ENCODE results near the gene TMEM125. TPM values are rescaled to one million over a fixed set of nuclear protein-coding genes. Genes with fewer than 3 reads are reported as not detected.

Gene TMEM125
- total and polyA plus RNA-seq, 2 of the 4 experiments (the other 2 are of a cell fraction): under 0.01 to 0.03 TPM

DNA sequence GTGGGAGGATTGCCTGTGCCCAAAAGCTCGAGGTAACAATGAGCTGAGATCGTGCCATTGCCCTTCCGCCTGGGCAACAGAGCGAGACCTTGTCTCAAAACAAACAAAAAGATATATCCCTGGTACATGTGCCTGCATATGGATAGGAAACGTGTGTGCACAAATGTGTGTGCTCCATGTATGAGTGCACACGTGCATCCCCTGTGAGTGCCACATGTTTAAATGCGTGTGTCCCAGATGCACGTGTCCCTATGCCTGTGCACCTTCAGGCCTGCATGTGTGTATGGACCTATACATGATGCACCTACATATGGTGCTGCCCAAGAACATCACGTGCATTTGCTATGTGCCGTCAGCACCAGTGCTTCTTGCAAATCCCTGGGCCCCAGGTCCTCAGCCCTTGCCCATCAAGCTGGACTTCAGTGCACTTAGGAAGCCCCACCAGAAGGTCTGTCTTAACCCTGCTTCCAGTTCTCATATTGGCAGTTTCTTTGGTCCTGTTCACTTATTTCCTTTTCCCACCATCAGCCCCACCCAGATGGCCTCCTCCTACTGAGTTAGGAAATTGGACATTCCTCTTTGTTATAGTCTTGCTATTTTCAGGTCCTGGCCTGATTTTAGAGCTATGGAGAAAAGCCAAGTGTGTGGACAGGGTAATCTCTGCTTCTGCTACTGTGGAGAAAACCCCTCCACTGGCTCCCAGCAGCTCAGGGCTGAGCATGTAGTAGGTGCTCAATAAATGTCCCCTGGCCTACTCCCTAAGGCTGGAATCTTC is 46.4 kb downstream of the TMEM125 start:
- Histone ChIP-seq H3K4me2 (ENCODE audit: low read depth, low read length) (no peak overlapping the region), H2BK5ac (ENCODE audit: low read depth, low read length, poor library complexity, severe bottlenecking) (no peak overlapping the region), H3K9ac (ENCODE audit: low read depth, low read length) (no peak overlapping the region), H4K8ac (ENCODE audit: low read depth in 2 of 2, low read length in 2 of 2) (no peak overlapping the region), H4K20me1 (ENCODE audit: insufficient read depth, low read length) (no peaks in the 10 kb centered on the region), H3K14ac (replicated peaks; ENCODE audit: low read depth, low read length) (no peak overlapping the region), H2AK9ac (replicated peaks; ENCODE audit: low read depth, low read length, poor library complexity) (no peak overlapping the region), H3K27ac (ENCODE audit: insufficient read depth, low read length) (no peak overlapping the region), H2BK20ac (ENCODE audit: low read depth, low read length) (no peak overlapping the region), H3K56ac (ENCODE audit: extremely low read depth, insufficient read depth, low read length) (no peak overlapping the region), H3K9me3 (ENCODE audit: control insufficient read depth, insufficient read depth, low read length) (no peaks in the 10 kb centered on the region), H2BK15ac (ENCODE audit: low read depth, low read length) (no peak overlapping the region), H2BK120ac (ENCODE audit: low read depth, low read length) (no peak overlapping the region), H3K9me1 (ENCODE audit: insufficient read depth, low read length) (peaks cover 3% of the 10 kb centered on the region; the same call in 1 of the 2 replicates), H3K36me3 (ENCODE audit: control insufficient read depth, insufficient read depth, low read length) (no peaks in the 10 kb centered on the region), H3K4me1 (ENCODE audit: control insufficient read depth, insufficient read depth, low read length) (peaks cover 5% of the 10 kb centered on the region), H4K5ac (ENCODE audit: low read depth, low read length) (no peak overlapping the region), H2AK5ac (ENCODE audit: low read depth, low read length) (no peak overlapping the region), H3K79me1 (ENCODE audit: low read depth in 1 of 2, low read length in 2 of 2) (no peaks in the 10 kb centered on the region), H4K91ac (ENCODE audit: insufficient read depth, low read depth, low read length) (no peak overlapping the region), H3K4ac (ENCODE audit: low read depth, low read length) (no peak overlapping the region), H3K27me3 (ENCODE audit: control insufficient read depth, insufficient read depth, low read length) (no peaks in the 10 kb centered on the region; the same call in 1 of the 2 replicates), H3K18ac (ENCODE audit: low read depth, low read length) (no peak overlapping the region), H3K23ac (ENCODE audit: low read depth, low read length) (no peak overlapping the region), H2AFZ (replicated peaks; ENCODE audit: low read length, poor library complexity) (peak overlapping the region; percentile 17), H3K4me3 (ENCODE audit: insufficient read depth, low read depth, low read length) (no peak overlapping the region)
- dilution Hi-C loops (cut with HindIII; ENCODE audit: low sequenced_read_pairs, unreplicated experiment): no loop called here
- intact Hi-C loops (cut with micrococcal nuclease): no loop called here
- BruUV-seq (replicated peaks): no TSS peak
- POLR2A ChIA-PET (ENCODE audit: unreplicated experiment): no interaction called here
- ATAC-seq (ENCODE audit: low read depth) (no peak), DNase-seq (no peak)
- in situ Hi-C loops (cut with MboI; ENCODE audit: low sequenced_read_pairs): no loop called here
- 84% methylated on average over 10 of the region's 10 CpGs; no CpG with 5 or more reads in 1 of the 2 experiments for WGBS, 2 experiments (ENCODE audit: extremely low coverage in 2 of 2, insufficient read length in 1 of 2)
- CTCF ChIA-PET: interaction anchor here (0.6 kb wide), 1 partner anchor 38 kb away, joined by 3 read pairs; no protein-coding TSS in a partner anchor
- TF ChIP-seq NFE2L2 (IDR thresholded peaks at IDR 0.05; ENCODE audit: low read depth, low read length) (no peak), RCOR1 (IDR thresholded peaks at IDR 0.05; ENCODE audit: insufficient replicate concordance, low read length) (no peak), RAD21 (IDR thresholded peaks at IDR 0.05; ENCODE audit: low read length) (no peak), MXI1 (IDR thresholded peaks at IDR 0.05; ENCODE audit: borderline replicate concordance, low read depth, low read length) (no peak), POLR2A (IDR thresholded peaks at IDR 0.05; ENCODE audit: low read depth, low read length) (no peak), ELK1 (IDR thresholded peaks at IDR 0.05; ENCODE audit: borderline replicate concordance, low read depth, low read length) (no peak), SMC3 (IDR thresholded peaks at IDR 0.05; ENCODE audit: low read depth, low read length) (no peak), CEBPB (IDR thresholded peaks at IDR 0.05; ENCODE audit: low read depth, low read length) (no peak), USF2 (IDR thresholded peaks at IDR 0.05; ENCODE audit: low read depth, low read length) (no peak), CHD1 (IDR thresholded peaks at IDR 0.05; ENCODE audit: low read depth, low read length) (no peak), MAFK (IDR thresholded peaks at IDR 0.05; ENCODE audit: low read depth, low read length) (no peak), FOS (IDR thresholded peaks at IDR 0.05; ENCODE audit: low read depth, low read length) (no peak), RFX5 (IDR thresholded peaks at IDR 0.05; ENCODE audit: low read depth, low read length) (no peak), MAZ (IDR thresholded peaks at IDR 0.05; ENCODE audit: borderline replicate concordance, low read depth, low read length) (no peak)
- TF ChIP-seq, protein P1, sequence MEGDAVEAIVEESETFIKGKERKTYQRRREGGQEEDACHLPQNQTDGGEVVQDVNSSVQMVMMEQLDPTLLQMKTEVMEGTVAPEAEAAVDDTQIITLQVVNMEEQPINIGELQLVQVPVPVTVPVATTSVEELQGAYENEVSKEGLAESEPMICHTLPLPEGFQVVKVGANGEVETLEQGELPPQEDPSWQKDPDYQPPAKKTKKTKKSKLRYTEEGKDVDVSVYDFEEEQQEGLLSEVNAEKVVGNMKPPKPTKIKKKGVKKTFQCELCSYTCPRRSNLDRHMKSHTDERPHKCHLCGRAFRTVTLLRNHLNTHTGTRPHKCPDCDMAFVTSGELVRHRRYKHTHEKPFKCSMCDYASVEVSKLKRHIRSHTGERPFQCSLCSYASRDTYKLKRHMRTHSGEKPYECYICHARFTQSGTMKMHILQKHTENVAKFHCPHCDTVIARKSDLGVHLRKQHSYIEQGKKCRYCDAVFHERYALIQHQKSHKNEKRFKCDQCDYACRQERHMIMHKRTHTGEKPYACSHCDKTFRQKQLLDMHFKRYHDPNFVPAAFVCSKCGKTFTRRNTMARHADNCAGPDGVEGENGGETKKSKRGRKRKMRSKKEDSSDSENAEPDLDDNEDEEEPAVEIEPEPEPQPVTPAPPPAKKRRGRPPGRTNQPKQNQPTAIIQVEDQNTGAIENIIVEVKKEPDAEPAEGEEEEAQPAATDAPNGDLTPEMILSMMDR (conservative IDR thresholded peaks at IDR 0.05; ENCODE audit: low read depth, low read length): no peak

Data from IMR-90 (cell line).